GM11168 (cell line): ENCODE measurements around the gene NMUR1.

Source experiments
- in situ Hi-C: fragments of 300-500 bp; cut with MboI; formaldehyde crosslinking; loops from one replicate; pipeline ENCODE4 v1.12.0; 2022; ENCODE audit warnings: low sequenced_read_pairs; ENCODE audit not compliant: unreplicated experiment

NMUR1 gene

GRCh38 chr2:231527955-231528635 lies 2.1 kb downstream of the NMUR1 start:
- in situ Hi-C loops, result no loop called here

- in situ Hi-C loops, result no loop called here
Observed at GRCh38 chr2:231527091-231527395, 3.2 kb downstream of the NMUR1 start.

GRCh38 chr2:231526341-231527090 lies 3.7 kb downstream of the NMUR1 start:
- in situ Hi-C loops, result no loop called here

- in situ Hi-C loops, result no loop called here
Observed at GRCh38 chr2:231525248-231526163, 4.7 kb downstream of the NMUR1 start.

- in situ Hi-C loops, result loop anchor here (5.0 kb wide), 1 partner anchor 33 kb away; no protein-coding TSS in a partner anchor
Observed at GRCh38 chr2:231524477-231525247, 5.6 kb downstream of the NMUR1 start.

GRCh38 chr2:231523451-231524285 lies 6.6 kb downstream of the NMUR1 start:
- in situ Hi-C loops, result loop anchor here (5.0 kb wide), 1 partner anchor 34 kb away; no protein-coding TSS in a partner anchor

- in situ Hi-C loops, result loop anchor here (5.0 kb wide), 1 partner anchor 35 kb away; no protein-coding TSS in a partner anchor
Observed at GRCh38 chr2:231522418-231523180, 7.6 kb downstream of the NMUR1 start.

GRCh38 chr2:231521443-231521842 lies 8.8 kb downstream of the NMUR1 start:
- in situ Hi-C loops, result loop anchor here (5.0 kb wide), 1 partner anchor 36 kb away; no protein-coding TSS in a partner anchor

GRCh38 chr2:231519975-231520555 lies 10.2 kb downstream of the NMUR1 start:
- in situ Hi-C loops, result loop anchor here (5.0 kb wide), 1 partner anchor 37 kb away; no protein-coding TSS in a partner anchor

- in situ Hi-C loops, result no loop called here
Observed at GRCh38 chr2:231518771-231519170, 11.5 kb downstream of the NMUR1 start.

GRCh38 chr2:231515603-231516002 lies 14.6 kb downstream of the NMUR1 start:
- in situ Hi-C loops, result no loop called here

- in situ Hi-C loops, result no loop called here
Observed at GRCh38 chr2:231514951-231515297, 15.3 kb downstream of the NMUR1 start.

- in situ Hi-C loops, result no loop called here
Observed at GRCh38 chr2:231514225-231514950, 15.9 kb downstream of the NMUR1 start.

- in situ Hi-C loops, result no loop called here
Observed at GRCh38 chr2:231513746-231514224, 16.5 kb downstream of the NMUR1 start.

- in situ Hi-C loops, result no loop called here
Observed at GRCh38 chr2:231512222-231512621, 18.0 kb downstream of the NMUR1 start.

- in situ Hi-C loops, result no loop called here
Observed at GRCh38 chr2:231503766-231504165, 26.5 kb downstream of the NMUR1 start.

GRCh38 chr2:231502596-231502995 lies 27.6 kb downstream of the NMUR1 start:
- in situ Hi-C loops, result no loop called here
